Astrocyte of the spinal cord (primary cell): ENCODE data around the gene HMG20B.

Source experiments
- DNase-seq: peaks from one replicate; pipeline ENCODE4 v3.0.0; 2011; ENCODE audit warnings: low read depth, low spot score
- H3K4me3 ChIP-seq: 2 replicates; pipeline ENCODE4 v1.5.1; 2011; ENCODE audit warnings: low read depth, mild to moderate bottlenecking, low read length, moderate library complexity
- in situ Hi-C: cut with HindIII; loops from 2 replicates; pipeline ENCODE4 v1.10.0; 2017; ENCODE audit warnings: low sequenced_read_pairs
- TF ChIP-seq, protein P1 (sequence below): IDR thresholded peaks from 2 replicates; pipeline ENCODE4 v1.5.1; 2012; ENCODE audit warnings: low read depth, mild to moderate bottlenecking, low read length, inconsistent platforms

The HMG20B gene

DNA sequence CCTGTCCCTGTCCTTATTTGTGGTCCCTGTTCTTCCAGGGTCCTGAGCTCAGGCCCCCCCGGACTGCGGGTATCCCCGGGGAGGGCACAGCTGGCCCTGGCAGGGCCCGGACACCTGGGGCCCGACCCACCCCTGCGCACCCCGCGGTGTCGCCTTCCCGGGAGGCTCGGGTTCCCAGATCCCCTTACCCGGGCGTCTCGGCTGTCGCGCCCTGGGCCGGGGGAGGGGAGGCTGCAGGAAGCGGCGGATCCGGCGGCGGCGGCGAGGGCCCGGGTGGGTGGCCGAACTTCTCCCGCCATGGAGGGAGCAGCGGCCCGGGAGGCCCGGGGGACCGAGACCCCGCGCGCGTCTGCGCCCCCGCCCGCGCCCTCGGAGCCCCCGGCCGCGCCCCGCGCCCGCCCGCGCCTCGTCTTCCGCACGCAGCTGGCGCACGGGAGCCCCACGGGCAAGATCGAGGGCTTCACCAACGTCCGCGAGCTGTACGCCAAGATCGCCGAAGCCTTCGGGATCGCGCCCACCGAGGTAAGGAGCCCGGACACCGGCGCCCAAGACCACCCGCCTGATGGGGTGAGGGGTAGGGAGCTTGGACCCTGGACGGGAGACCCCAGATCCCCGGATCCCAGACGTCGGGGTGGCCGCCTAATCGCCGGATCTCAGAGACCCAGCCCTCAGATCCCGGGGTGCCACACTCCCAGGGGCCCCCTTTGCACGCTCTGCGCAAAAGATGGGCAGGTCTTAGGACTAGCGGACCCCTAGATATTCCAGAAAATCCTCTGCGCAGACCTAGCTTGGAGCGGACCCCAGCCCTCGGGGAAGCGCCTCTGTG lies 12.8 kb downstream of the HMG20B start, which contains the start of gene GIPC3:
GIPC3 (plus strand) TSS at position 178 of the 826 bp plus-strand sequence; CDS start at position 298, 120 bp downstream.
- TF ChIP-seq, protein P1, sequence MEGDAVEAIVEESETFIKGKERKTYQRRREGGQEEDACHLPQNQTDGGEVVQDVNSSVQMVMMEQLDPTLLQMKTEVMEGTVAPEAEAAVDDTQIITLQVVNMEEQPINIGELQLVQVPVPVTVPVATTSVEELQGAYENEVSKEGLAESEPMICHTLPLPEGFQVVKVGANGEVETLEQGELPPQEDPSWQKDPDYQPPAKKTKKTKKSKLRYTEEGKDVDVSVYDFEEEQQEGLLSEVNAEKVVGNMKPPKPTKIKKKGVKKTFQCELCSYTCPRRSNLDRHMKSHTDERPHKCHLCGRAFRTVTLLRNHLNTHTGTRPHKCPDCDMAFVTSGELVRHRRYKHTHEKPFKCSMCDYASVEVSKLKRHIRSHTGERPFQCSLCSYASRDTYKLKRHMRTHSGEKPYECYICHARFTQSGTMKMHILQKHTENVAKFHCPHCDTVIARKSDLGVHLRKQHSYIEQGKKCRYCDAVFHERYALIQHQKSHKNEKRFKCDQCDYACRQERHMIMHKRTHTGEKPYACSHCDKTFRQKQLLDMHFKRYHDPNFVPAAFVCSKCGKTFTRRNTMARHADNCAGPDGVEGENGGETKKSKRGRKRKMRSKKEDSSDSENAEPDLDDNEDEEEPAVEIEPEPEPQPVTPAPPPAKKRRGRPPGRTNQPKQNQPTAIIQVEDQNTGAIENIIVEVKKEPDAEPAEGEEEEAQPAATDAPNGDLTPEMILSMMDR: no peak
- no peak for DNase-seq
- H3K4me3 ChIP-seq: peak within 1 kb of the TSS; percentile 36
- in situ Hi-C loops: no loop called here

GRCh38 chr19:3586127-3586626 lies 13.4 kb downstream of the HMG20B start:
- peak overlapping the region; percentile 36 for H3K4me3 ChIP-seq
- TF ChIP-seq, protein P1: peak; percentile 57
- in situ Hi-C loops: no loop called here
- no peak for DNase-seq

DNA sequence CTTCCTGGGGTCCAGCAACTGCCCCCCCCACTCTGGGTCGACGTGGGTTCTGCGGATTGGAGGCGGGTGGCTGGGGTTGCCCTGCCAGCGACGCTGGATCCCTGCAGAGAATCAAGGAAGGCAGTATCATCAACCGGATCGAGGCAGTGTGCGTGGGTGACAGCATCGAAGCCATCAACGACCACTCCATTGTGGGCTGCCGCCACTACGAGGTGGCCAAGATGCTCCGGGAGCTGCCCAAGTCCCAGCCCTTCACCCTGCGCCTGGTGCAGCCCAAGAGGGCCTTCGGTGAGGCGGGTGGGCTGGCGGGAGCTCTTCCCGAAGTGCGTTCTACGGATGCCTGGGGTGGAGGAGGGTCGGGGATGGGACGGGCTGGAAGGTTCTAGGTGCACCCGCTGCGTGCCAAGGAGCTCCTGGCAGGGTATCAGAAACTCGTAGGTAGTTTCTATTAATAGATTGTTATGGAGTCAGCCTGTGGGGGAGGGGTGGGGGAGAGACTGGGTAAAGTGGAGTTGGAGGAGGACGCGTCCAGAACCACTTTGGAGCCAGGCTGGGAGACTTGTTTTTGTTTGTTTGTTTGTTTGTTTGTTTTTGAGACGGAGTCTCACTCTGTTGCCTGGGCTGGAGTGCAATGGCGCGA lies 14.1 kb downstream of the HMG20B start:
- no peak overlapping the region for H3K4me3 ChIP-seq
- in situ Hi-C loops: no loop called here
- no peak for DNase-seq
- TF ChIP-seq, protein P1: no peak

DNA sequence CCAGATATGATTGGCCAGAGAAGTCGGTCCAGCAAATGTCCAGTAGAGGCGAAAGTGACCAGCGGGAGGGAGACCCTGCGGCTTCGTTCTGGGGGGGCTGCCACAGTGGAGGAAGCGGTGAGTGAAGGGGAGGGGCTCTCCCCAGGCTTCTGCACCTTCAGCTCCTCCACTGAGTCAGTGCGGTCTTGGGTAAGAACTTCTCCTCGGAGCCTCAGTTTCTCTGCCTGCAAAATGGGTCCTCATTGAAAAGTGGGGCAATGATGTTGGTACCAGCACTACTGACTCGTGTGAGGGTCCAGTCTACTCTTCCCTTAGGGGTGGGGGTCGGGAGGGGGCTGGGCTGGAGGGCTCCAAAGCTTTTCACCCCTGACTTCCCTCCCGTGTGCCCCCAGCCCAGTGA lies 16.7 kb downstream of the HMG20B start:
- no peak overlapping the region for H3K4me3 ChIP-seq
- TF ChIP-seq, protein P1: no peak
- DNase-seq: no peak
- in situ Hi-C loops: no loop called here

- in situ Hi-C loops: no loop called here
These were observed 17.2 kb downstream of the HMG20B start for GRCh38 chr19:3589949-3590348.

DNA sequence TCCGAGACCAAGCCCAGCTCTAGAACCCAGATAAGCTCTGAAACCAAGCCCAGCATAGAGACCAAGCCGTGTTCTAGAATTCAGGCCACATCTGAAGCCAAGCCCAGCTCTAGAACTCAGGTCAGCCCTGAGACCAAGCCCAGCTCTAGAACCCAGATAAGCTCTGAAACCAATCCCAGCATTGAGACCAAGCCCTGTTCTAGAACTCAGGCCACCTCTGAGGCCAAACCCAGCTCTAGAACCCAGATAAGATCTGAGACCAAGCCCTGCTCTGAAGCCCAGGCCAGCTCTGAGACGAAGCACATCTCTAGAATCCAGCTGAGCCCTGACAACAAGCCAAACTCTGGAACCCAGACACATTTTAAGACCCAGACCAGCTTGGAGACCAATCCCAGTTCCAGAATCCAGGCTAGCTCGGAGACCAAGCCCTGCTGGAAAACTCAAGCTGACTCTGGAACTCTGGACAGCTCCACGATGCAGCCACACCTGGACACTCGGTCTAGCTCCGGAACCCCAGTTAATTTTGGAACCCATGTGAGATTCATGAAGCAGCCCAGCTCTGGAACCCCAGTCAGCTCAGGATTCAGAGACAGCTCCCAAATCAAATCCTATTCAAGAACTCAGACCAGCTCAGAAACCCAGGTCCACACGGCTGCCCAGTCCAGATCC lies 18.4 kb downstream of the HMG20B start:
- TF ChIP-seq, protein P1: no peak
- no peak overlapping the region for H3K4me3 ChIP-seq
- DNase-seq: no peak
- in situ Hi-C loops: no loop called here

More at GRCh38 chr19:3589949-3590348, 17.2 kb downstream of the HMG20B start:
- TF ChIP-seq, protein P1: no peak
- H3K4me3 ChIP-seq: no peak overlapping the region
- DNase-seq: no peak
